ENCODE results near the gene ESR1. TPM values are rescaled to one million over a fixed set of nuclear protein-coding genes. Genes with fewer than 3 reads are reported as not detected.

Gene ESR1
- total RNA-seq, 6 experiments from 2014 or later = 1.6 to 59.9 (median 18.6) TPM

- Histone ChIP-seq H3K36me3 (no peaks in the 10 kb centered on the region), H3K4me1 (no peaks in the 10 kb centered on the region), H3K27me3 (no peaks in the 10 kb centered on the region), H3K9me3 (no peaks in the 10 kb centered on the region), H3K27ac (no peak overlapping the region), H3K4me3 (no peak overlapping the region)
- no peak for TF ChIP-seq POLR2A (IDR thresholded peaks at IDR 0.05)
- no peak for TF ChIP-seq CTCF (IDR thresholded peaks at IDR 0.05)
- DNase-seq (no peak), ATAC-seq (no peak)
- intact Hi-C loops (cut with DNase I) = no loop called here
Measured at GRCh38 chr6:152001408-152001807, 193.9 kb downstream of the ESR1 start.

DNA sequence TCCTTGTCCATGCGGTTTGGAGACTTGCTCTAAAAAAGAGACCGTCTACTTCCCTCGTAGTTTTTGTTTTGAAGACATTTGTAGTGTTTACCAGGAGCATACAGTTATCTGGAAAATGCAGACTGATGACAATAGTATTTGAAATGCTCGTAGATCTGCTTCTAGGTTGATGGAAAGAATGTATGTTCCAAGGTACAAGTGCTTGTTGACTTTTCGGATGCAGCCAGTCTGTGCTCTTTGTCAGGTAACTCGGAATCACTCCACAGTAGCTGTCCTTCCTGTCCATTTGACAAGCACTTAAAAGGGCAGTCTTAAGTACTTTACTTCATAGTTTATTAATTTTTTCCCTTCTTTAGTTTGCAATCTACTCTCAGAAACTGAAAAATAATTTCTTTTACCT lies 194.8 kb downstream of the ESR1 start:
- ATAC-seq (no peak), DNase-seq (no peak)
- Histone ChIP-seq H3K4me3 (no peak overlapping the region), H3K36me3 (no peaks in the 10 kb centered on the region), H3K4me1 (no peaks in the 10 kb centered on the region), H3K9me3 (no peaks in the 10 kb centered on the region), H3K27me3 (no peaks in the 10 kb centered on the region), H3K27ac (no peak overlapping the region)
- no peak for TF ChIP-seq CTCF (IDR thresholded peaks at IDR 0.05)
- no peak for TF ChIP-seq POLR2A (IDR thresholded peaks at IDR 0.05)
- intact Hi-C loops (cut with DNase I) = no loop called here
- WGBS (ENCODE audit: insufficient coverage, low coverage, low lambda C conversion rate, missing lambda C conversion rate) = 83% methylated on average over 6 of the region's 6 CpGs

GRCh38 chr6:152004036-152004566 lies 196.6 kb downstream of the ESR1 start:
- intact Hi-C loops (cut with DNase I) = no loop called here
- Histone ChIP-seq H3K9me3 (no peaks in the 10 kb centered on the region), H3K27me3 (no peaks in the 10 kb centered on the region), H3K4me1 (no peaks in the 10 kb centered on the region), H3K27ac (no peak overlapping the region), H3K4me3 (no peak overlapping the region), H3K36me3 (no peaks in the 10 kb centered on the region)
- ATAC-seq = no peak
- 70% methylated on average over 1 of the region's 1 CpG for WGBS (ENCODE audit: insufficient coverage, low coverage, low lambda C conversion rate, missing lambda C conversion rate)
- TF ChIP-seq CTCF (IDR thresholded peaks at IDR 0.05) = no peak
- no peak for TF ChIP-seq POLR2A (IDR thresholded peaks at IDR 0.05)
- DNase-seq = no peak

GRCh38 chr6:152004896-152005295 lies 197.4 kb downstream of the ESR1 start:
- no peak for TF ChIP-seq POLR2A (IDR thresholded peaks at IDR 0.05)
- no peak for TF ChIP-seq CTCF (IDR thresholded peaks at IDR 0.05)
- DNase-seq = no peak
- H3K27ac ChIP-seq = no peak overlapping the region
- H3K36me3 ChIP-seq = no peaks in the 10 kb centered on the region
- no peak for ATAC-seq
- WGBS (ENCODE audit: insufficient coverage, low coverage, low lambda C conversion rate, missing lambda C conversion rate) = 56% methylated on average over 3 of the region's 3 CpGs
- no peaks in the 10 kb centered on the region for H3K27me3 ChIP-seq
- H3K9me3 ChIP-seq = no peaks in the 10 kb centered on the region
- no peaks in the 10 kb centered on the region for H3K4me1 ChIP-seq
- no peak overlapping the region for H3K4me3 ChIP-seq
- intact Hi-C loops (cut with DNase I) = no loop called here

DNA sequence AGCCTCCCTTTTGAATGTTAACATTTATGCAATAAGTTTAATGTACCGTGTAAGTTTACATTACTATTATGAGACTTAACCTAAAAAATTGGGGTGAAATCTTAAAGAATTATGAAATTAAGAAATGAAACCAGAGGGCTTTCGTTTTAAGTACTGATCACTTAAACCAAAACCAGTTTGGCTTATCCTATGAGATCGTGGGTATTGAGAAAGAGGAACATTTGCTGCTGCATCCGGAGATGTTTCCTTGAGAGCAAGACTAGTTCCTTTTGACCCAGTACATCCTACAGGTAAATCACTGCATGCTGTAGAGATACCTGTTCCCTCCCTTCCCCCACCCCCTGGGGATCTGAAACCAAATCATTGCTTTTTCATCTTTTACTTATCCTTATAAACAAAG lies 201.3 kb downstream of the ESR1 start:
- no peak for TF ChIP-seq POLR2A (IDR thresholded peaks at IDR 0.05)
- TF ChIP-seq CTCF (IDR thresholded peaks at IDR 0.05) = no peak
- H3K4me1 ChIP-seq = no peaks in the 10 kb centered on the region
- DNase-seq = no peak

More for the DNA sequence above, 201.3 kb downstream of the ESR1 start:
- Histone ChIP-seq H3K27ac (no peak overlapping the region), H3K9me3 (no peaks in the 10 kb centered on the region), H3K36me3 (no peaks in the 10 kb centered on the region), H3K27me3 (no peaks in the 10 kb centered on the region), H3K4me3 (no peak overlapping the region)
- ATAC-seq = peak in 1 of 4 donors; percentile 17
- 62% methylated on average over 4 of the region's 4 CpGs for WGBS (ENCODE audit: insufficient coverage, low coverage, low lambda C conversion rate, missing lambda C conversion rate)
- intact Hi-C loops (cut with DNase I) = no loop called here

Data from right lobe of liver (tissue), 6 donors.